KMS-11 (cell line): ENCODE data around the gene FRAS1.

Experiments used
- H2AFZ ChIP-seq: fragments of 200-600 bp; sonication (generic); 2 replicates; pipeline ENCODE4 v1.6.1; 2016; ENCODE audit warnings: antibody characterized with exemption, mixed run types, low read depth
- H3K27ac ChIP-seq: fragments of 200-600 bp; sonication (generic); 2 replicates; pipeline ENCODE4 v1.6.1; 2016; ENCODE audit warnings: mild to moderate bottlenecking, mixed run types
- H3K27me3 ChIP-seq: fragments of 200-600 bp; sonication (generic); 2 replicates; pipeline ENCODE4 v1.6.1; 2017; ENCODE audit warnings: mild to moderate bottlenecking, low read depth, mixed run types, moderate library complexity; ENCODE audit not compliant: insufficient read depth
- H3K36me3 ChIP-seq: fragments of 200-600 bp; sonication (generic); 2 replicates; pipeline ENCODE4 v1.6.1; 2017; ENCODE audit warnings: mild to moderate bottlenecking, mixed run types; ENCODE audit not compliant: insufficient read depth
- H3K4me1 ChIP-seq: fragments of 200-600 bp; sonication (generic); 2 replicates; pipeline ENCODE4 v1.6.1; 2016; ENCODE audit warnings: mild to moderate bottlenecking, low read depth, mixed run types; ENCODE audit not compliant: poor library complexity, severe bottlenecking
- H3K4me2 ChIP-seq: fragments of 200-600 bp; sonication (generic); 2 replicates; pipeline ENCODE4 v1.7.0; 2016; ENCODE audit warnings: mild to moderate bottlenecking, mixed run types
- H3K4me3 ChIP-seq: fragments of 200-600 bp; sonication (generic); IDR thresholded peaks from 2 replicates; pipeline ENCODE4 v1.6.1; 2017; ENCODE audit warnings: low read depth, low read length, mixed read lengths; ENCODE audit not compliant: insufficient read depth
- H3K79me2 ChIP-seq: fragments of 200-600 bp; sonication (generic); 2 replicates; pipeline ENCODE4 v1.6.1; 2016; ENCODE audit warnings: low read depth, mixed run types; ENCODE audit not compliant: insufficient read depth
- H3K9ac ChIP-seq: fragments of 200-600 bp; sonication (generic); 2 replicates; pipeline ENCODE4 v1.6.1; 2016; ENCODE audit warnings: mild to moderate bottlenecking, mixed run types
- H4K20me1 ChIP-seq: fragments of 200-600 bp; sonication (generic); 2 replicates; pipeline ENCODE4 v1.6.1; 2016; ENCODE audit warnings: mild to moderate bottlenecking, mixed run types; ENCODE audit not compliant: insufficient read depth
- CTCF ChIP-seq: fragments of 200-600 bp; sonication (generic); conservative IDR thresholded peaks from 2 replicates; pipeline ENCODE4 v1.6.1; 2017; ENCODE audit warnings: low read depth, mild to moderate bottlenecking, antibody characterized with exemption, low read length, moderate library complexity, mixed read lengths

Gene FRAS1

GRCh38 chr4:78145008-78145407 is 87.9 kb downstream of the FRAS1 start:
- Histone ChIP-seq H3K4me1 (no peaks in the 10 kb centered on the region), H3K27me3 (no peaks in the 10 kb centered on the region), H3K27ac (no peak overlapping the region), H2AFZ (no peak overlapping the region), H3K9ac (no peak overlapping the region), H3K36me3 (no peaks in the 10 kb centered on the region), H3K79me2 (no peaks in the 10 kb centered on the region), H3K4me3 (no peak overlapping the region), H4K20me1 (no peaks in the 10 kb centered on the region), H3K4me2 (no peak overlapping the region)
- no peak for TF ChIP-seq CTCF

- H3K27me3 ChIP-seq: no peaks in the 10 kb centered on the region
- TF ChIP-seq CTCF: no peak
- H3K4me1 ChIP-seq: no peaks in the 10 kb centered on the region
- no peak overlapping the region for H3K4me3 ChIP-seq
- H3K27ac ChIP-seq: no peak overlapping the region
- H4K20me1 ChIP-seq: no peaks in the 10 kb centered on the region
- no peak overlapping the region for H3K4me2 ChIP-seq
- H2AFZ ChIP-seq: no peak overlapping the region
- no peaks in the 10 kb centered on the region for H3K79me2 ChIP-seq
- no peaks in the 10 kb centered on the region for H3K36me3 ChIP-seq
- no peak overlapping the region for H3K9ac ChIP-seq
These were observed 88.5 kb downstream of the FRAS1 start for GRCh38 chr4:78145622-78146021.

- no peak overlapping the region for H3K4me2 ChIP-seq
- no peaks in the 10 kb centered on the region for H3K27me3 ChIP-seq
- no peak overlapping the region for H3K27ac ChIP-seq
- no peak overlapping the region for H2AFZ ChIP-seq
- no peaks in the 10 kb centered on the region for H3K4me1 ChIP-seq
- H3K36me3 ChIP-seq: no peaks in the 10 kb centered on the region
- no peaks in the 10 kb centered on the region for H3K79me2 ChIP-seq
- H4K20me1 ChIP-seq: no peaks in the 10 kb centered on the region
- TF ChIP-seq CTCF: no peak
- no peak overlapping the region for H3K9ac ChIP-seq
- no peak overlapping the region for H3K4me3 ChIP-seq
These were observed 92.8 kb downstream of the FRAS1 start for GRCh38 chr4:78149751-78150542.

- H3K4me1 ChIP-seq: no peaks in the 10 kb centered on the region
- no peak overlapping the region for H2AFZ ChIP-seq
- H3K36me3 ChIP-seq: no peaks in the 10 kb centered on the region
- no peaks in the 10 kb centered on the region for H4K20me1 ChIP-seq
- no peak overlapping the region for H3K4me2 ChIP-seq
- H3K79me2 ChIP-seq: no peaks in the 10 kb centered on the region
- H3K9ac ChIP-seq: no peak overlapping the region
- H3K27ac ChIP-seq: no peak overlapping the region
- no peak for TF ChIP-seq CTCF
- no peaks in the 10 kb centered on the region for H3K27me3 ChIP-seq
- no peak overlapping the region for H3K4me3 ChIP-seq
These were observed 93.4 kb downstream of the FRAS1 start for GRCh38 chr4:78150543-78150864.
